ENCODE results near the gene IMMP2L.

Gene IMMP2L

DNA sequence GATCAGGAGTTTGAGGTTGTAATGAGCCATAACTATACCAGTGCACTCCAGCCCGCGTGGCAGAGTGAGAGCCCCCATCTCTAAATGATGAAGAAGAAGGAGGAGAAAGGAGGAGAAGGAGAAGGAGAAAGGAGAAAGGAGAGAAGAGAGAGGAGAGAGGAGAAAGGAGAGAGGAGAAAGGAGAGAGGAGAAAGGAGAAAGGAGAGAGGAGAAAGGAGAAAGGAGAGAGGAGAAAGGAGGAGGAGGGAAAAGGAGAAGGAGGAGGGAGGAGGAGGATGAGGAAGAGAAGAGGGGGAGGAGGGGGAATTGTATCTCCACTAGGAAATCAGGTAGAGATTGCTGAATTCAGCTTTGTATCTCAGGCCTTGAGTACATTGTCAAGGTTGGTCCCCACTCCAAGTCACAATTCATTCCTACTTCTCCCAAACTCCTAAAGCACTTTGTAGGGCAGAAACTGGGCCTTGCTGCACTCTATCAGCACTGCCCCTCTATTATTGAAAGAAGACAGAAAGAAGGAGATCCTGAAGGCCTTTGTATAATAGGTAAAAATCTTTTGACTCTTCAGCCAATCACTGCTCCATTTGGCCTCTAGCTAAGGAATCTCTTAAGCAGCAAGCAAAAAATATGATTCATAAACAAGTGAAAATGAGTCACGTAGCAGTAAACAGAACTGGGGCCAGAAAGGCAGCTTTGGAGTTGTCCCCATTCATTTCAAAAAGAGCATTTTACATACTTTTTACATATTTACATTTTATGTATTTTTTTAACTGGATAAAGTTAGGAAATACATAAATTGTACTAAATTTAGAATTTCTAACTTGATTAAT is 178.0 kb downstream of the IMMP2L start:
- no peak for DNase-seq

DNA sequence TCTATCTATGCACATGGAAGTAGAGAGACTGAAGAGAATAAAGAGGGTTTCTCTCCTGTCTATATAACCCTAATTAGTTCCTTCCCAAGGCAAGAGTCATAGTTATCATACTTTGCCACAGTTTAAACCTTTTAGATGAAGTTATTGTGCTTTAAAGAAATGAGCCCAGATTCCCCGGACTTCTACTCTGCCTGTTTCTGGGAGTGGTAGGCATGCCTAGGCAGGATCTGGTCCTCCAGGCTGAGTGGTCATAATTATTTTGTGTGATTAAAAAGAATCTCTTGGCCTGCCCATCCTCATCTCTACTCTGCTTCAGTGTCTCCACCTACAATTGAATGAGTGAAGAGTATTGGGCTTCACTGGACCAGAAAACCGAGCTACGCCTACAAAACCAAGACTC is 179.2 kb downstream of the IMMP2L start:
- no peak for DNase-seq

DNA sequence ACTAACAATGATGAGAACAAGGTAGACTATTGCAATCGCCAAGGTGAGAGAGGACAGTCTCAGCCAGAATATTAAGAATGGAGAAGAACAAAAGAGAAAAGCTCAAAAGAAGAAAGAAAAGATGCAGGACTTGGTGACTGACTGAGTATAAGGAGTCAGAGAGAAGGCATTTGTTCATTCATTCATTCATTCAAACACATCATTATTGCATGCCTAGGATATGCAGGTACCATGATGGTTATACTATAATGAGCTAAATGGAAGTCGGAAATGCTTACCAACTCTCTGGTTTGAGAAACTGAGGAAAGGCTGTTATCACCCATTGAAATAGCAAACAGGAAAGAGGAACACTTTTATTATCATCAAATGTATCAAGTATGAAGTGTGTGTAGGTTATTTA is 180.7 kb downstream of the IMMP2L start:
- no peak for DNase-seq

DNA sequence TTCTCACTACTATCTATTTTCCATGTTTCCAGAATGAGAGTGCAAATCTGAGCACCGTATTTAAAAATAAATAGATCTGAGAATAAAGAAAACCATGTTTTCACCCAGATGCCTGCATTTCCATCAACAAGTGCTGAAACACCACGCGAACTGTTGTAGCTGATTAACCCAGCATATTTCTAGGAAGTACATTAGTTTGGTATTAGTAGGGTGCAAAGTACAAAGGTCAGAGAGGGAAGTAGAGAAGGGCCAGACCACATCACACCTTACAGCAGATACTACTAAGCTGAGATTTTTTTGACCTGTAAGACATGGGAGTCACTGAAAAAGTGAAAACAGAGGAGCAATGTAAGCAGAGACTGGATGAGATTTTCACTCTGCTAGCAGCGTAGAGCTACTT is 181.3 kb downstream of the IMMP2L start:
- no peak for DNase-seq

DNA sequence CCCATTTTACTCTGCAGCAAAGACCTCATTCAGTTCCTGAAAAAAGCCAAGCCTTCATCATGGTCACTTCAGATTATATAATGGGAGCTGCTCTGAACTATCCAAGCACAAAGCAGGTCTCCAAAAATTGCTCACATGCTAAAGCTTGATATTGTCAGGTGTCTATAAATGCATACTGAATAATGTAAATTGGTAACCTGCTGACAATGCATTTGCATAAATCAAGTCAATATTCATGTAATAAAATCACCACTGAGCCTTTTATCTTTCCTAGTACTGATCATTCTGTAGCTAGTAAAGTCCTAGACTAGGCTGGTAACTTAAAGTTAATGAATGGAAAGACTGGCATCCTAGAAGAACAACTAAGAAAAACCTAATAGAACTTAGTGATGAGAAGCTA is 188.3 kb downstream of the IMMP2L start:
- peak; percentile 30 to 65 for DNase-seq

DNA sequence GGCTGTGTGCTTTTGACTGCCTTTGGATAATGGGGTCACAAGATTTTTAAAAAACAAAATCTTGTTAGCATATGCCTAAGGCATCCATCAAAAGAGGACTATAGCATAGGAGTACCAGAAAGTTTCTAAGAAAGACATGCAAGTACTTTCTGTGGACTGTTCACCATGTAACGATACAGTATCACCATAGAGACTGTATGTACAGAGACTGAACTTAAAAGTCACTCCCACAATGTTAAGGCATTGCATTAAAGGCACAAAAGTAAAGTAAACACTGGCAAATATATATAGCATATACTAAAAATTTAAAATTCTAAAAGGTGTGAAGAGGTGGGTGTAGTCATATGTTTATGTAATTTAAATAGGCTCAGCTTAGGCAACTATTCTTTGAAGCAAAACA is 190.9 kb downstream of the IMMP2L start:
- DNase-seq = no peak

DNA sequence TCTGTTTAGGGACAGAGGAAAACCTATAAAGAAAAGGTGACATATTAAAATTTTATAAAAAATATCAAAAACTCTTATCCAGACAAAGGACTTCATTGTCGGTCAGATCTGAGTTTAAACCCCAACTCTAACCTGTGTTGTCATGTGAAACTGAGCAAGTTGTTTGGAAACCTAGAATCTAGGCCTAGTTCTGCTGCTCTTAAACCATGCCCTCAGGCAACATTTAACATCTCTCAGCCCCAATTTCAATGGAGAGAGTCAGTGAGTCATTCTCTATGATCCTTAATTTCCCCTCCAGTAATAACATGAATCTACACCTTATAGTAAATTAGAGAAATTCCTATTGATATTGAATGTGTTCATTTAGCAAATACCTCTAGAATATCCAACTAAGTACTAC is 192.3 kb downstream of the IMMP2L start:
- DNase-seq = no peak

DNA sequence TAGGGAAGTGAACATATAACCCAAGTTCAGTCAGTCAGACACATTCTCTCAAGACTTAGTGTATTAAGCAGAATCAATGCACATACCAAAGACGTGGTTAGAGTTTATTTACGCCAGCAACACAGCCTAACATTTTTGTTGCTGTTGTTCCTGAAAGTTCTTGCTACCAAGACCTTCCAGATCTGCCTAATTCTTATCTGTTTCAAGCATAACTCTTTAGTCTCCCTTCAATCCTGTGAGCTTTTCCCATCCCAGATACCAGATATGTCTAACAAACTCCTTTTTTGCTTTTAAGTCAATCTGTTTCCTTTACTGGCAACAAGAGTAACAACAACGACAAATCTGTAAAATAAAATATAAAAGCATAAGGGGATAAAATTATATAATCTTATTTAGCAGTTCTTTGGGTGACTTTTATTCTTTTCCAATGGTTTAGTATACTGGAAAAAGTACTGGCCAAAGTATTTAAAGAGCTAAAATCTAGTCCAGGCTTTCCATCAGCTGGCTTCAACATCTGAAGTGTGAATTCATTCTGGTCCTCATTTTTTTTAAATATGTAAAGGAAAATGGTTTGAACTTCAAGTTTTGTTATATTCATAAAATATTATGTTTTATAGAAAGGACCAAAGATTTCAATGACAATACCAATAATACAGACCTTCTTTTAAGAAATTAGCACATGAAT is 193.8 kb downstream of the IMMP2L start:
- DNase-seq = no peak

DNA sequence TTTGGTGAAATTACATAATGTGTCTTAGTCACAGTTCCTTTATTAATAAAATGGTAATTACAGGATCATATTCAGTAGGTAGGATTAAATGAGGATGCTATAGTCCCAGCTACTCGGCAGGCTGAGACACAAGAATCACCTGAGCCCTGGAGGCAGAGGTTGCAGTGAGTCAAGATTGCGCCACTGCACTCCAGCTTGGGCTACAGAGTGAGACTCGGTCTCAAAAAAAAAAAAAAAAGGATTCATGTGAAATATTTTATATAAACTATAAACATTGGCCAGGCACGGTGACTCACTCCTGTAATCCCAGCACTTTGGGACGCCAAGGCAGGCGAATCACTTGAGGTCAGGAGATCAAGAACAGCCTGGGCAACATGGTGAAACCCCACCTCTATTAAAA is 197.9 kb downstream of the IMMP2L start:
- no peak for DNase-seq

DNA sequence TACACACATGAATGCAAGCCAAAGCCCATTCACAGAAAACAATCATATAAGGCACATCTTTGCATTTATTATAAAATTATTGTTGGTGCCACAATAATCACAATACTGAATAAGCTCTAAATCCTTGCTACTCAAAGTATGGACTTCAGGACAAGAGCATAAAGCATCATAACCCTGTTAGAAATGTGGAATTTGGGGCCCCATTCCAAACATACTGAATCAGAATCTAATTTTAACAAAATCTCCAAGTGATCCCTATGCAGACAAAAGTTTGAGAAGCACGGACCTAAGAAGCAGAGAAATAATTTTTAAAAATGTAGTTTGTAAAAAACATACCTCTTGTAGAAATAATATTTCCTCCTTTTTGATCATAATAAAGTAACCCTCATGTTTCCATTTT is 199.2 kb downstream of the IMMP2L start:
- DNase-seq = no peak

DNA sequence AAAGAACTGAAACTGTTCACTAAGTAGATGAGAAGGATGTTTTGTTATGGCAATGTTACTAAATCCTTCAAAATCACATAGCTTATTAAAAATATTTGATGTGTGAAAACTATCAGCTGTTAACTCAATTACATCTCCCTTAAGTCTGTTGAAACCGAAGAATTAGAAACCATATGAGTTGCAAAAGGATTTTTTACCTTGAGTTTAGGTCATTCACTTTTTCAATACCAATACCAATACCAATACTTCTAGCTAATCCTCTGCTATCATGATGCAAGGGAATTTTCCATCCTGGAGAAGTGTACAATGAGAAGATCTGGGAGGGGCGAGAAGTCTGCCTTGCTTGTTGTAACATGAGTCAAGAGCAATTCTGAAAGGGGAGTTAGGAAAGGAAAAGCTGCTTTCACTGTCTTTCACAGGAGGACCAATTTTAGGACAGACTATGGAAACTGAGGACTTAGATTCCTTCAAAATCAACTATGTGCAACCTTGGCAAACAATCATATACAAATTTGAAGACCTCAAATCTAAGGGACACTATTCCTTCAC is 199.7 kb downstream of the IMMP2L start:
- no peak for DNase-seq

DNA sequence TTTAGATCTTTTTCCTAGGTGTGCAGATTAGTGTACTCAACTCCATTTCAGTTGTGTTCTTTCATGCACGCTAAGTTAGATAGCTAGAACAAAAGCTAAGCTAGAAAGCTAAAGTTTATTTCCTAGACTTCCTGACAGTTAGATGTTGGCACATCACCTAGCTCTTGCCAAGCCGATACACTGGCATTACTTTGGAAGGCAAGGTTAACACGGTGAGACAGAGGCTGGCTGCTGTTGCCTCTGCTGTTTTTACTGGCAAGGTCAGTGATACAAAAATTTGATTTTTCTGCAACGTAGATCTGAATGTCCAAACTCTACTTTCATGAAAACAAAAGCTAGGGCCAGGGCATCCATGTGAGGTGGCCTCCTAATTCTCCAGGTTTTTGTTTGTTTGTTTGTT is 203.4 kb downstream of the IMMP2L start:
- DNase-seq = no peak

DNA sequence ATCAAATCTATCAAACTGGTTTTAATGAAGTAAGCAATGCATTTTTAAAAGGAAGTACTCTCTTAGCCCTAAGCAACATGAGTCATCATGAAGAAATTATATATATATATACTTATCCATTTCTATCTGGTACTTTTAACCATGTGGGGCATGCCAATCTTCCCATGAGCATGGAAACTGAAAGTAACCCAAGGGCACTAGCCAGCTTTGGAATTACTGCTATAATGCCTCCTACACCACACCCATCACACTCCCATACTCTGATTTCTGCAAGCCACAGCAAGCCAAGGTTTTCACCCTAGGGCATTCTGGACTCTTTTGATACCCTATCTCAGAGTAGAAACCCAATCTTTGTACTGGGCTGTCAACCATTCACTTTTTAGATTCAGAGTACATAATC is 204.6 kb downstream of the IMMP2L start:
- no peak for DNase-seq

DNA sequence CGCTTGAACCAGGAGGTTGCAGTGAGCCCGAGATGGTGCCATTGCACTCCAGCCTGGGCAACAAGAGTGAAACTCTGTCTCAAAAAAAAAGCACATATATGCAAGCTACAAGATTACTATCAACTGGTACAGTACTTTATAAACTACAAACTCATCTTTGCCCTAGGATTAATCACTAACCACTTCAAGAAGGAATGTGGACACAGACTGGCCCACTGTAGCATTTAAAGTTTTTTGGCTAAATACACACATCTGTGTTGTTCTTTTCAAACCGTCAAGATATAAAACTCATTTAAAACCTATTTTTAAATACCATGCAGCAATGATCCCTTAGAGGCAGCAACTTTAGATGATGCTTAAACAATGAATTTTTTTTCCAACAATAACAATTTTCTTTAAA is 205.4 kb downstream of the IMMP2L start:
- no peak for DNase-seq

DNA sequence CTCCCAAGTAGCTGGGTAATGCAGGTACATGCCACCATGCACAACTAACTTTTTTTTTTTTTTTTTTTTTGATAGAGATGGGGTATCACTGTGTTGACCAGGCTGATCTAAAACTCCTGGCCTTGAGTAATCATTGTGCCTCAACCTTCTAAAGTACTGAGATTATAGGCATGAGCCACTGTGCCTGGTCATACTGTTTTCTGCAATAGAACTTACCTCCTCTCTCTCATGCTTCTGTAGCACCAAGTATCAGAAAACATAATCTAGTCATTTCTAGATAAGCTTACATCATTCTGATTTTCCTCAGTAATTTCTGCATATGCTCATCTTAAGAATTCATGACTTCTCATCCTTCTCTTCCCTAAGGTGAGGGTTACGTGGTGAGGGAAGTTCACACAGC is 210.0 kb downstream of the IMMP2L start:
- DNase-seq = no peak

DNA sequence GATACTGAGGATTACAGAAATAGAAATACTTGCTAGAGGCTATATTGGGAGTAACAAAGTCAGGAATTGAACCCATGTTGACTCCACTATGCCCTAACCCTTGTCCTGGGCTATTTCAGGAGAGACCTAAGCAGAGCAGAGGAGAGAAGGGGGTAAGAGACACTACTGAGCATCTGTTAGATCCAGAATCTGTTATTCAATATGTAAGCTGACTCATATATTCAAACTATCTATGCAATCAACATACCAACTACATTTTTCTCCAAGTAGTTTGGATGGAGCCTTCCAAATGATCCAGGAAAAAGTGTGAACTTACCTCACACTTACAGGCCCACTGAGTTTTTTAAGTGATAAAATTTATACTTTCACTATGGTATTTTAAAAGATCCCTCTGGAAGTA is 216.1 kb downstream of the IMMP2L start:
- DNase-seq = no peak

DNA sequence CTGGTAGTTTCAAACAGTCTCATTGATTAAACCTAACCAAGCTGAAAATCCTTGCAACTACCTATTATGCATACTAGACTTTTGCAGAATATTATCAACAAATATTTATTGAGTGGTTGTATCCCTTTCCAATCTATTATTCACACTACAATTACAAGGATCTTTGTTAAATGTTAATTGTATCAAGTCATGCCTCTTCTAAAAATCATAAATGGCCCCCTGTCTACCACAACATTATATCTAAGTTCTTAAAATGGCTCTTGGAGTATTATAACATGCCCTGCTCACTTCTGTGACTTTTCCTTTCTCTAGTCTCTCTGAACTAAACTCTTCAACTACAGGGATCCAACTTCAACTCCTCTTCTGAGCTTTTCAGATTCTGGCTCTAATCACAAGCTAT is 219.3 kb downstream of the IMMP2L start:
- no peak for DNase-seq

DNA sequence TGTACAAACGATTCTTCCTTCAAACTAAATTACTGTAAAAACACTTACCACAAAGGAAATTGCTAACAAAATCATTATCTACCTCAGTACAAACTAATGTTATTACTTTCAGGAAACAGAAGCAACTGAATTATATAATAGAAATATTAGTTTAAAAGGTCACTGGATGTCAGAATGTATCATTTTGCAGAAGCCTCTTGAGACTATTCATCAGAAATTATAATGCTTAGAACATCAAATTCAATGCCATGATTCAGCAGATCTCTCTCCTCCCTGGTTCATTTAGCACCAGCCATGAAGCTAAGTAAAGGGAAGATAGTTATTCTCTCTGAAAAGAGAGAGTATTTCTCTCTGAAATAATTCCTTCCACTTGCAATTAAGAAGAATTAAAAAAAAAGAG is 223.3 kb downstream of the IMMP2L start:
- no peak for DNase-seq

DNA sequence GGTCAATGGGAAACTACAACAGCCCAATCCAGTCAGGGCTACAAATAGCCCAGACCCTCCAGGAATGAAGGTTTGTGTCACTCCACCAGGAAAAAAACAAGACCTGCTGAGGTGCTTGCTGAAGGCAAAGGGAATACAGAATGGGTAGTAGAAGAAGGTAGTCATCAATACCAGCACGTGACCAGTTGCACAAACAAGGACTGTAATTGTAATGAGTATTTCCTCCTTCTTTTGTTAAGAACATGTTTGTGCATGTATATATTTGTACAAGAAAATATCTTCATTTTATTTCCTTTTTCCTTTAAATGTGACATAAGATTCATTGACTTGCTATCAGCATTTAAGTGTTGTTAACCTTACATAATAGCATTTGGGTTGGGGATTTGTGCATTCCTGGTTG is 229.3 kb downstream of the IMMP2L start:
- no peak for DNase-seq

DNA sequence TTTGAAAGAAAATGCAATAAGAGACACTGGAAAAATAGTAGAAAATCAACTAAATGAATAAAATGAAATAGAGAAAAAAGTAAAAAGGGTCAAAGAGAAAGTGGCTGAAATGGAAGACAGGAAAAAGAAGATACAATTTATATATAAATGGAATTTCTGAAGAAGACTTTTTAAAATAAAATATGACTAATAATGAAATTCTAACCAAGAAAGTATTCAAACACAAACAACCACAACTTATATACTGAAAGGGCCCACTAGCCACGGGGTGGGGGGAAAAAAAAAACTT is 232.1 kb downstream of the IMMP2L start:
- no peak for DNase-seq

DNA sequence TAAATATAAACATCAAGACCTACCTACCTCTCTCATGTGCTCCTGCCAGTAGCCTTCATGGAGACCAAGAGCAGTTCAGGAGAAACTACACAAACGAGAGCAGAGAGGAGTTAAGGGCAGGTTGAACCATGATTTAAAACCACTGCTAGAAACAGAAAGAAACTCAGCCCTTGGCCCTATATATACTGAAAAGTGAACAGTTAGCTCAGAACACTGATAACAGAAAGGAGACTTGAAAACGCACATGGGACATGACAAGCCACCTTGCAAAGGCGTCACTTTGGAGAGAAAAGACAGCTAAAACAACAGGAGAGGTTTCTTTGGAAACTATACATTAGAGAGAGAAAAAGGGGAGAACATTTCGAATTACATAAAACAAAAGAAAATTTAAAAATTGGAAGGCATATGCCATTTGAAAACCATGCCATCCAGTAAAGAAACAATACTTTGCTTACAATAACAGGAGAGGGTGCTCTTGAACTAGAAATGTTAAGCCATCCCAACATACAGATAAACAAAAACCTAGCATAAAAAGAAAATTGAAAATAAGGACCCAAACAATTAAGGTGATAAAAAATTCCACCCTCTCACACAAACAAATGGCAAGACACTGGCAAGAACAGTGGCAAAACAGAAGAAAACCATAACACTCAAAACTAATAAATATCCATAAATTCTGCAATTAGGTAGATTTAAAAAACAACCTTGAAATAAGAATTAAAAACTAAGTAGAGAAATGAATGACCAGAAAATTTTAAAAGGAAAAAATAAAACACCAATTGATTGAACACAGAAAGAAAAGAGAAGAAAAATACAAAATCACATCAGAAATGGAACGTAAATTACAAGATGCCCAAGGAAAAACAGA is 232.7 kb downstream of the IMMP2L start:
- no peak for DNase-seq

DNA sequence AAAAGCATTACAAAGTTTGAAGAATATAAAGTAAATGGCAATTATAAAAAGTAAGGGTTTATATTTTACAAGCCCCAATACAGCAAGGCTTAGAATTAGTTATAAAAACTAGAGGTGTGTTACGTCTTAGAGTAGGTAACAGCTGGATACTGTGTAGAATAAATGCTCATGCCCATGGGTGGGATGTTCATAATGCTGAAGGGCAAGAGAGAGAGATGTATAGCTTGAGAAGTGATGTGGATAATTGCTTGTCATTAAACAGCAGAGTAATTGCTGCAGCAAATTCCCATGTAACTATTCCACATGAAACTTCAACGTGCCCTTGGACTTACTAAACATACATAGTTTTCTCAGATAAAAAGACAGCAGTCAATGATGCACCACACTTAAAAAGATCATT is 233.8 kb downstream of the IMMP2L start:
- no peak for DNase-seq

DNA sequence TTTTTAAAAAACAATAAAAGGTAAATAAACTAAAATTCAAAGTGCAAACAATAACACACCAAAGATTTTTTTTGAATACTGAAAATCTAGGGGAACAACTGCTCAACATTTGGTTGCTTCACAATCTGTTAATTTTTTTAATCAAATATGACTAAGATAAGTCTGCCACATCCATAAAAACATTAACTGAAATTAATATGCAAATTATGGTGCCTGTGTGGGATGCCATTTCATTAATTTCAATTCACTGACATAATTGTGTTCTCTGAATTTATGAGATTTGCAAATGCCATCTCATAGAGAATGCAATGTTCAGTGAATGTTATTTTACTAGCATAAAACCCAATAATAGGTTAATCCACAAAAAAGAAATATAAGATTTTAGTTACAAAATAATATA is 237.5 kb downstream of the IMMP2L start:
- DNase-seq = no peak

DNA sequence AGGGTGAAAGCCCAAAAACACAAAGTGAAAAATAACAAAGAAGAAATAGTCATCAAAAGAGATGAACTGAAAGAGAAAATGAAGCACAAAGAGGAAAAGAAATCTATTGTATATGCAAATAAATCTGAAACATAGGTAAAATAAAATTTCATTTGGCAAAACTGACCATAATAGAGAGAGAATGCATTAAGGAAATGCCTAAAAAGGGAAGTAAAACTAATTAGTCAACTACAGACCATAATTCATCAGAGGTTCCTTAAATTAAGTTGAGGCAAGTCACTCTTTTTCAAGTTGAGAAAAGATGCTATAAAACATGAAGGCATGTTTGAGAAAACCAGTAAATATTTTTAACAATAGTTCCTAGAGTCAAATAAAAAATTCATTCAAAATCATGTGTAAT is 238.1 kb downstream of the IMMP2L start:
- DNase-seq = no peak
